Midbrain (tissue), 1 donor: Measurements from ENCODE around the gene C11orf54.
"Not testable (repeated sequence)": the region's sequence is repeated elsewhere in the genome, so short reads cannot be mapped to it uniquely, and the experiment has no call there.

ENCODE experiments used
- DNase-seq: peaks from one replicate; lab custom pipeline; 2025; lab: John Stamatoyannopoulos, UW

C11orf54 gene

GRCh38 chr11:93734427-93735222 is 6.8 kb upstream of the C11orf54 start:
- no peak for DNase-seq

GRCh38 chr11:93735627-93736026 is 5.8 kb upstream of the C11orf54 start:
- no peak for DNase-seq

GRCh38 chr11:93736129-93736528 is 5.3 kb upstream of the C11orf54 start:
- DNase-seq: no peak

- DNase-seq: no peak
These were observed 3.4 kb upstream of the C11orf54 start for GRCh38 chr11:93737904-93738612.

GRCh38 chr11:93738647-93739081 is 2.8 kb upstream of the C11orf54 start:
- DNase-seq: no peak

GRCh38 chr11:93740031-93740729 is 1.3 kb upstream of the C11orf54 start:
- no peak for DNase-seq

- DNase-seq: peak; percentile 52
These were observed 760 bp upstream of the C11orf54 start for GRCh38 chr11:93740730-93741093.

GRCh38 chr11:93741882-93742226 is 382 bp downstream of the C11orf54 start:
- peak; percentile 58 for DNase-seq

- no peak for DNase-seq
These were observed 1.8 kb downstream of the C11orf54 start for GRCh38 chr11:93743291-93743690.

GRCh38 chr11:93744669-93745004 is 3.2 kb downstream of the C11orf54 start:
- DNase-seq: no peak

GRCh38 chr11:93745005-93745755 is 3.7 kb downstream of the C11orf54 start:
- DNase-seq: peak; percentile 19

- DNase-seq: no peak
These were observed 4.6 kb downstream of the C11orf54 start for GRCh38 chr11:93746101-93746500.

GRCh38 chr11:93747122-93747521 is 5.7 kb downstream of the C11orf54 start:
- no peak for DNase-seq

GRCh38 chr11:93751001-93751400 is 9.5 kb downstream of the C11orf54 start:
- DNase-seq: no peak

- DNase-seq: no peak
These were observed 11.8 kb downstream of the C11orf54 start for GRCh38 chr11:93753241-93753640.

- DNase-seq: no peak
These were observed 15.3 kb downstream of the C11orf54 start for GRCh38 chr11:93756748-93757147.

- no peak for DNase-seq
These were observed 15.8 kb downstream of the C11orf54 start for GRCh38 chr11:93757301-93757700.

- DNase-seq: no peak
These were observed 16.7 kb downstream of the C11orf54 start for GRCh38 chr11:93757924-93758865.

GRCh38 chr11:93759123-93759522 is 17.7 kb downstream of the C11orf54 start:
- DNase-seq: not testable (repeated sequence)

- DNase-seq: no peak
These were observed 20.4 kb downstream of the C11orf54 start for GRCh38 chr11:93761910-93762309.

- DNase-seq: no peak
These were observed 24.1 kb downstream of the C11orf54 start for GRCh38 chr11:93765551-93765950.
